ENCODE results near the gene BCDIN3D.
"Not testable (repeated sequence)": the region's sequence is repeated elsewhere in the genome, so short reads cannot be mapped to it uniquely, and the experiment has no call there.

BCDIN3D gene

GRCh38 chr12:49842519-49843352, at the start of gene BCDIN3D:
Gene BCDIN3D, minus strand, starts transcription at chr12:49843106. Its CDS starts 19 bp downstream, at chr12:49843087.
- peak; percentile 86 for DNase-seq (ENCODE audit: low read depth)

- DNase-seq (ENCODE audit: low read depth) = no peak
These were observed 49.3 kb upstream of the BCDIN3D start for GRCh38 chr12:49892084-49892731.

- no peak for DNase-seq (ENCODE audit: low read depth)
These were observed 48.6 kb upstream of the BCDIN3D start for GRCh38 chr12:49891476-49891875.

- no peak for DNase-seq (ENCODE audit: low read depth)
These were observed 48.1 kb upstream of the BCDIN3D start for GRCh38 chr12:49891012-49891411.

- no peak for DNase-seq (ENCODE audit: low read depth)
These were observed 47.2 kb upstream of the BCDIN3D start for GRCh38 chr12:49890096-49890461.

GRCh38 chr12:49889361-49890095, 46.6 kb upstream of the BCDIN3D start:
- DNase-seq (ENCODE audit: low read depth) = no peak

GRCh38 chr12:49888461-49889151, 45.7 kb upstream of the BCDIN3D start:
- no peak for DNase-seq (ENCODE audit: low read depth)

- no peak for DNase-seq (ENCODE audit: low read depth)
These were observed 44.9 kb upstream of the BCDIN3D start for GRCh38 chr12:49887536-49888401.

GRCh38 chr12:49887091-49887490, 44.2 kb upstream of the BCDIN3D start:
- no peak for DNase-seq (ENCODE audit: low read depth)

- no peak for DNase-seq (ENCODE audit: low read depth)
These were observed 43.0 kb upstream of the BCDIN3D start for GRCh38 chr12:49885663-49886461.

- DNase-seq (ENCODE audit: low read depth) = no peak
These were observed 42.2 kb upstream of the BCDIN3D start for GRCh38 chr12:49885118-49885517.

GRCh38 chr12:49882851-49883464, 40.1 kb upstream of the BCDIN3D start:
- DNase-seq (ENCODE audit: low read depth) = no peak

GRCh38 chr12:49882248-49882850, 39.4 kb upstream of the BCDIN3D start:
- no peak for DNase-seq (ENCODE audit: low read depth)

- DNase-seq (ENCODE audit: low read depth) = no peak
These were observed 38.7 kb upstream of the BCDIN3D start for GRCh38 chr12:49881415-49882247.

GRCh38 chr12:49880756-49881414, 38.0 kb upstream of the BCDIN3D start:
- DNase-seq (ENCODE audit: low read depth) = no peak

GRCh38 chr12:49879065-49879464, 36.2 kb upstream of the BCDIN3D start:
- DNase-seq (ENCODE audit: low read depth) = not testable (repeated sequence)

- no peak for DNase-seq (ENCODE audit: low read depth)
These were observed 35.1 kb upstream of the BCDIN3D start for GRCh38 chr12:49878021-49878420.

- no peak for DNase-seq (ENCODE audit: low read depth)
These were observed 34.2 kb upstream of the BCDIN3D start for GRCh38 chr12:49877066-49877465.

Data from CMK (cell line).